ENCODE data around the gene EMC1.

Gene EMC1

GRCh38 chr1:19251305-19252196 is at the start of gene EMC1, which contains the start of gene MRTO4 (continued):
- TF ChIP-seq ZNF639 (tag by site-specific recombination; IDR thresholded peaks at IDR 0.05), result peak; percentile 92
- 0 out of 2 replicates have a peak, but pooled peaks have one; percentile 9 for TF ChIP-seq ZNF623 (tag by site-specific recombination; IDR thresholded peaks at IDR 0.05)
- peak; percentile 68 for TF ChIP-seq ZIC2 (tag by site-specific recombination; IDR thresholded peaks at IDR 0.05)
- peak; percentile 74 for TF ChIP-seq ZNF518A (tag by site-specific recombination; conservative IDR thresholded peaks at IDR 0.05; ENCODE audit: low read depth)
- TF ChIP-seq ZBTB17 (tag by site-specific recombination; IDR thresholded peaks at IDR 0.05), result peak; percentile 93
- TF ChIP-seq ZBTB7A (tag by site-specific recombination; IDR thresholded peaks at IDR 0.05; ENCODE audit: low read depth), result peak; percentile 77; the same call in 1 of the 2 replicates
- TF ChIP-seq ZNF660 (tag by site-specific recombination; IDR thresholded peaks at IDR 0.05), result peak; percentile 89; the same call in 1 of the 2 replicates
- TF ChIP-seq IKZF3 (tag by site-specific recombination; IDR thresholded peaks at IDR 0.05), result peak; percentile 66
- TF ChIP-seq EGR2 (tag by site-specific recombination; IDR thresholded peaks at IDR 0.05; ENCODE audit: low read depth), result peak; percentile 88
- TF ChIP-seq ZNF561 (tag by site-specific recombination; IDR thresholded peaks at IDR 0.05; ENCODE audit: borderline replicate concordance), result 0 out of 2 replicates have a peak, but pooled peaks have one; percentile 53
- peak; percentile 77; the same call in 1 of the 2 replicates for TF ChIP-seq PBX3 (CRISPR knock-in tag; IDR thresholded peaks at IDR 0.05)
- no peak for TF ChIP-seq ZNF510 (tag by site-specific recombination; IDR thresholded peaks at IDR 0.05; ENCODE audit: insufficient replicate concordance)
- no peak for TF ChIP-seq ZNF23 (tag by site-specific recombination; IDR thresholded peaks at IDR 0.05; ENCODE audit: borderline replicate concordance)
- TF ChIP-seq ZNF645 (tag by site-specific recombination; IDR thresholded peaks at IDR 0.05), result no peak
- peak; percentile 99 for TF ChIP-seq ZNF76 (tag by site-specific recombination; IDR thresholded peaks at IDR 0.05; ENCODE audit: borderline replicate concordance, low read depth)
- 0 out of 2 replicates have a peak, but pooled peaks have one; percentile 69 for TF ChIP-seq REPIN1 (tag by site-specific recombination; IDR thresholded peaks at IDR 0.05; ENCODE audit: low read depth)
- TF ChIP-seq ZSCAN30 (tag by site-specific recombination; IDR thresholded peaks at IDR 0.05), result peak; percentile 5; the same call in 1 of the 2 replicates
- peak; percentile 92 for TF ChIP-seq YY1 (tag by site-specific recombination; IDR thresholded peaks at IDR 0.05)
- peak; percentile 96 for TF ChIP-seq ZXDB (tag by site-specific recombination; IDR thresholded peaks at IDR 0.05)
- TF ChIP-seq ZNF391 (tag by site-specific recombination; IDR thresholded peaks at IDR 0.05; ENCODE audit: borderline replicate concordance, low read depth), result peak; percentile 79; the same call in 1 of the 2 replicates
- TF ChIP-seq ZNF580 (tag by site-specific recombination; IDR thresholded peaks at IDR 0.05), result peak; percentile 89
- TF ChIP-seq ZNF600 (tag by site-specific recombination; IDR thresholded peaks at IDR 0.05), result no peak
- TF ChIP-seq ZNF529 (tag by site-specific recombination; IDR thresholded peaks at IDR 0.05; ENCODE audit: insufficient replicate concordance), result no peak
- TF ChIP-seq ZFP37 (tag by site-specific recombination; IDR thresholded peaks at IDR 0.05), result no peak
- no peak for TF ChIP-seq ZNF473 (tag by site-specific recombination; IDR thresholded peaks at IDR 0.05)
- peak; percentile 83 for TF ChIP-seq SP2 (tag by site-specific recombination; IDR thresholded peaks at IDR 0.05)
- peak; percentile 91 for TF ChIP-seq KLF8 (tag by site-specific recombination; IDR thresholded peaks at IDR 0.05)
- peak; percentile 16; the same call in 1 of the 2 replicates for TF ChIP-seq ZBTB20 (tag by site-specific recombination; IDR thresholded peaks at IDR 0.05)

Measured in HEK293 (cell line).